ENCODE data around the gene CDH15.

The CDH15 gene

GRCh38 chr16:89199241-89200123, 27.9 kb downstream of the CDH15 start:
- H3K36me3 ChIP-seq (ENCODE audit: control insufficient read depth in 1 of 2, insufficient read depth in 2 of 2, low read length in 2 of 2) = no peaks in the 10 kb centered on the region
- no peak overlapping the region for H3K4me3 ChIP-seq (ENCODE audit: low read depth in 1 of 2, low read length in 2 of 2)
- H3K27ac ChIP-seq (ENCODE audit: low read length) = no peak overlapping the region
- peaks cover 28% of the 10 kb centered on the region for H3K27me3 ChIP-seq (ENCODE audit: low read depth, low read length)
- H3K9me3 ChIP-seq (ENCODE audit: control insufficient read depth in 1 of 2, low read length in 2 of 2) = peaks cover 0 to 6% of the 10 kb centered on the region in 2 donors
- H3K4me1 ChIP-seq (ENCODE audit: control insufficient read depth in 1 of 2, insufficient read depth in 2 of 2, low read length in 2 of 2) = peaks cover 0 to 15% of the 10 kb centered on the region in 2 donors

- peaks cover 0 to 15% of the 10 kb centered on the region in 2 donors for H3K4me1 ChIP-seq (ENCODE audit: control insufficient read depth in 1 of 2, insufficient read depth in 2 of 2, low read length in 2 of 2)
- peaks cover 28% of the 10 kb centered on the region for H3K27me3 ChIP-seq (ENCODE audit: low read depth, low read length)
- H3K4me3 ChIP-seq (ENCODE audit: low read depth in 1 of 2, low read length in 2 of 2) = no peak within 1 kb of the TSS
- no peaks in the 10 kb centered on the region for H3K36me3 ChIP-seq (ENCODE audit: control insufficient read depth in 1 of 2, insufficient read depth in 2 of 2, low read length in 2 of 2)
- peaks cover 0 to 6% of the 10 kb centered on the region in 2 donors for H3K9me3 ChIP-seq (ENCODE audit: control insufficient read depth in 1 of 2, low read length in 2 of 2)
- H3K27ac ChIP-seq (ENCODE audit: low read length) = no peak within 1 kb of the TSS
These were observed 28.7 kb downstream of the CDH15 start, which contains the start of gene SLC22A31 for GRCh38 chr16:89200124-89200849. Gene SLC22A31 (minus strand): TSS chr16:89200537. CDS start chr16:89200501, 36 bp downstream.

GRCh38 chr16:89200850-89201411, 29.4 kb downstream of the CDH15 start:
- Histone ChIP-seq H3K9me3 (ENCODE audit: control insufficient read depth in 1 of 2, low read length in 2 of 2) (peaks cover 0 to 6% of the 10 kb centered on the region in 2 donors), H3K27me3 (ENCODE audit: low read depth, low read length) (peaks cover 28% of the 10 kb centered on the region), H3K36me3 (ENCODE audit: control insufficient read depth in 1 of 2, insufficient read depth in 2 of 2, low read length in 2 of 2) (no peaks in the 10 kb centered on the region), H3K4me3 (ENCODE audit: low read depth in 1 of 2, low read length in 2 of 2) (no peak overlapping the region), H3K27ac (ENCODE audit: low read length) (no peak overlapping the region), H3K4me1 (ENCODE audit: control insufficient read depth in 1 of 2, insufficient read depth in 2 of 2, low read length in 2 of 2) (peaks cover 0 to 15% of the 10 kb centered on the region in 2 donors)

GRCh38 chr16:89201439-89202377, 30.2 kb downstream of the CDH15 start:
- Histone ChIP-seq H3K36me3 (ENCODE audit: control insufficient read depth in 1 of 2, insufficient read depth in 2 of 2, low read length in 2 of 2) (no peaks in the 10 kb centered on the region), H3K27me3 (ENCODE audit: low read depth, low read length) (peaks cover 28% of the 10 kb centered on the region), H3K27ac (ENCODE audit: low read length) (no peak overlapping the region), H3K4me3 (ENCODE audit: low read depth in 1 of 2, low read length in 2 of 2) (no peak overlapping the region), H3K4me1 (ENCODE audit: control insufficient read depth in 1 of 2, insufficient read depth in 2 of 2, low read length in 2 of 2) (peaks cover 0 to 15% of the 10 kb centered on the region in 2 donors), H3K9me3 (ENCODE audit: control insufficient read depth in 1 of 2, low read length in 2 of 2) (peaks cover 0 to 6% of the 10 kb centered on the region in 2 donors)

- Histone ChIP-seq H3K4me3 (ENCODE audit: low read depth in 1 of 2, low read length in 2 of 2) (no peak overlapping the region), H3K27ac (ENCODE audit: low read length) (no peak overlapping the region), H3K9me3 (ENCODE audit: control insufficient read depth in 1 of 2, low read length in 2 of 2) (peaks cover 0 to 6% of the 10 kb centered on the region in 2 donors), H3K36me3 (ENCODE audit: control insufficient read depth in 1 of 2, insufficient read depth in 2 of 2, low read length in 2 of 2) (no peaks in the 10 kb centered on the region), H3K27me3 (ENCODE audit: low read depth, low read length) (peaks cover 28% of the 10 kb centered on the region), H3K4me1 (ENCODE audit: control insufficient read depth in 1 of 2, insufficient read depth in 2 of 2, low read length in 2 of 2) (peaks cover 0 to 15% of the 10 kb centered on the region in 2 donors)
These were observed 31.1 kb downstream of the CDH15 start for GRCh38 chr16:89202422-89203215.

- Histone ChIP-seq H3K9me3 (ENCODE audit: control insufficient read depth in 1 of 2, low read length in 2 of 2) (peaks cover 0 to under 1% of the 10 kb centered on the region in 2 donors), H3K4me3 (ENCODE audit: low read depth in 1 of 2, low read length in 2 of 2) (no peak overlapping the region), H3K4me1 (ENCODE audit: control insufficient read depth in 1 of 2, insufficient read depth in 2 of 2, low read length in 2 of 2) (no peaks in the 10 kb centered on the region), H3K36me3 (ENCODE audit: control insufficient read depth in 1 of 2, insufficient read depth in 2 of 2, low read length in 2 of 2) (no peaks in the 10 kb centered on the region), H3K27me3 (ENCODE audit: low read depth, low read length) (peaks cover 5% of the 10 kb centered on the region), H3K27ac (ENCODE audit: low read length) (no peak overlapping the region)
These were observed 36.4 kb downstream of the CDH15 start for GRCh38 chr16:89207993-89208392.

GRCh38 chr16:89209522-89210044, 38.0 kb downstream of the CDH15 start:
- no peak overlapping the region for H3K27ac ChIP-seq (ENCODE audit: low read length)
- no peaks in the 10 kb centered on the region for H3K9me3 ChIP-seq (ENCODE audit: control insufficient read depth in 1 of 2, low read length in 2 of 2)
- no peak overlapping the region for H3K4me3 ChIP-seq (ENCODE audit: low read depth in 1 of 2, low read length in 2 of 2)
- H3K4me1 ChIP-seq (ENCODE audit: control insufficient read depth in 1 of 2, insufficient read depth in 2 of 2, low read length in 2 of 2) = no peaks in the 10 kb centered on the region
- H3K36me3 ChIP-seq (ENCODE audit: control insufficient read depth in 1 of 2, insufficient read depth in 2 of 2, low read length in 2 of 2) = no peaks in the 10 kb centered on the region
- no peaks in the 10 kb centered on the region for H3K27me3 ChIP-seq (ENCODE audit: low read depth, low read length)

- H3K4me3 ChIP-seq (ENCODE audit: low read depth in 1 of 2, low read length in 2 of 2) = no peak overlapping the region
- no peaks in the 10 kb centered on the region for H3K27me3 ChIP-seq (ENCODE audit: low read depth, low read length)
- H3K9me3 ChIP-seq (ENCODE audit: control insufficient read depth in 1 of 2, low read length in 2 of 2) = no peaks in the 10 kb centered on the region
- H3K36me3 ChIP-seq (ENCODE audit: control insufficient read depth in 1 of 2, insufficient read depth in 2 of 2, low read length in 2 of 2) = no peaks in the 10 kb centered on the region
- no peaks in the 10 kb centered on the region for H3K4me1 ChIP-seq (ENCODE audit: control insufficient read depth in 1 of 2, insufficient read depth in 2 of 2, low read length in 2 of 2)
- H3K27ac ChIP-seq (ENCODE audit: low read length) = no peak overlapping the region
These were observed 38.8 kb downstream of the CDH15 start for GRCh38 chr16:89210165-89210903.

- no peak overlapping the region for H3K27ac ChIP-seq (ENCODE audit: low read length)
- H3K4me3 ChIP-seq (ENCODE audit: low read depth in 1 of 2, low read length in 2 of 2) = no peak overlapping the region
- peaks cover 0 to 2% of the 10 kb centered on the region in 2 donors for H3K4me1 ChIP-seq (ENCODE audit: control insufficient read depth in 1 of 2, insufficient read depth in 2 of 2, low read length in 2 of 2)
- H3K27me3 ChIP-seq (ENCODE audit: low read depth, low read length) = no peaks in the 10 kb centered on the region
- H3K36me3 ChIP-seq (ENCODE audit: control insufficient read depth in 1 of 2, insufficient read depth in 2 of 2, low read length in 2 of 2) = no peaks in the 10 kb centered on the region
- no peaks in the 10 kb centered on the region for H3K9me3 ChIP-seq (ENCODE audit: control insufficient read depth in 1 of 2, low read length in 2 of 2)
These were observed 39.5 kb downstream of the CDH15 start for GRCh38 chr16:89210904-89211515.
